ENCODE measurements around the gene KRTAP10-10. TPM values are rescaled to one million over a fixed set of nuclear protein-coding genes. Genes with fewer than 3 reads are reported as not detected.
"Not testable (repeated sequence)": the region's sequence is repeated elsewhere in the genome, so short reads cannot be mapped to it uniquely, and the experiment has no call there.

Gene KRTAP10-10
- polyA plus RNA-seq, 1 donor (not counting 4 experiments of a cell fraction or from before 2014, with no cell fraction given), result not detected

GRCh38 chr21:44601091-44601490, 36.1 kb upstream of the KRTAP10-10 start:
- H3K4me3 ChIP-seq (ENCODE audit: control insufficient read depth in 2 of 3, extremely low read depth in 1 of 3, insufficient read depth in 2 of 3, low read depth in 1 of 3, low read length in 3 of 3); H3K4me2 ChIP-seq (ENCODE audit: control insufficient read depth, extremely low read depth, insufficient read depth, low read depth, low read length); H3K9me3 ChIP-seq (ENCODE audit: control insufficient read depth, low read depth, low read length); H3K27me3 ChIP-seq (ENCODE audit: control insufficient read depth, extremely low read depth, insufficient read depth, low read length); H3K27ac ChIP-seq (ENCODE audit: control insufficient read depth, insufficient read depth, low read length); H3K79me2 ChIP-seq (ENCODE audit: control insufficient read depth, insufficient read depth, low read length); H4K20me1 ChIP-seq (ENCODE audit: control insufficient read depth, extremely low read depth, insufficient read depth, low read length); H3K9ac ChIP-seq (ENCODE audit: control insufficient read depth, extremely low read depth, insufficient read depth, low read length); FAIRE-seq; dilution Hi-C loops (cut with MboI; ENCODE audit: extremely low pct_ligation_motif_present, low sequenced_read_pairs); H3K4me1 ChIP-seq (ENCODE audit: control insufficient read depth, extremely low read depth, insufficient read depth, low read length); H2AFZ ChIP-seq (ENCODE audit: control insufficient read depth, low read length); H3K36me3 ChIP-seq (ENCODE audit: control insufficient read depth in 2 of 2, extremely low read depth in 1 of 2, insufficient read depth in 2 of 2, low read length in 2 of 2); H3K9me1 ChIP-seq (ENCODE audit: control insufficient read depth, extremely low read depth, insufficient read depth, low read length); DNase-seq (ENCODE audit: low read depth, low spot score): not testable (repeated sequence)

- H3K27me3 ChIP-seq (ENCODE audit: control insufficient read depth, extremely low read depth, insufficient read depth, low read length), result peaks cover 2% of the 10 kb centered on the region
These were observed 35.3 kb upstream of the KRTAP10-10 start for GRCh38 chr21:44601596-44602462.

More at GRCh38 chr21:44601596-44602462, 35.3 kb upstream of the KRTAP10-10 start:
- Histone ChIP-seq H3K4me2 (ENCODE audit: control insufficient read depth, extremely low read depth, insufficient read depth, low read depth, low read length) (no peak overlapping the region), H3K27ac (ENCODE audit: control insufficient read depth, insufficient read depth, low read length) (no peak overlapping the region), H2AFZ (ENCODE audit: control insufficient read depth, low read length) (no peak overlapping the region), H3K4me1 (ENCODE audit: control insufficient read depth, extremely low read depth, insufficient read depth, low read length) (peaks cover 2% of the 10 kb centered on the region), H3K9ac (ENCODE audit: control insufficient read depth, extremely low read depth, insufficient read depth, low read length) (no peak overlapping the region), H4K20me1 (ENCODE audit: control insufficient read depth, extremely low read depth, insufficient read depth, low read length) (no peaks in the 10 kb centered on the region), H3K9me3 (ENCODE audit: control insufficient read depth, low read depth, low read length) (no peaks in the 10 kb centered on the region), H3K36me3 (ENCODE audit: control insufficient read depth in 2 of 2, extremely low read depth in 1 of 2, insufficient read depth in 2 of 2, low read length in 2 of 2) (no peaks in the 10 kb centered on the region), H3K79me2 (ENCODE audit: control insufficient read depth, insufficient read depth, low read length) (no peaks in the 10 kb centered on the region), H3K9me1 (ENCODE audit: control insufficient read depth, extremely low read depth, insufficient read depth, low read length) (no peaks in the 10 kb centered on the region), H3K4me3 (ENCODE audit: control insufficient read depth in 2 of 3, extremely low read depth in 1 of 3, insufficient read depth in 2 of 3, low read depth in 1 of 3, low read length in 3 of 3) (no peak overlapping the region)
- FAIRE-seq (no peak), DNase-seq (ENCODE audit: low read depth, low spot score) (no peak)
- dilution Hi-C loops (cut with MboI; ENCODE audit: extremely low pct_ligation_motif_present, low sequenced_read_pairs), result no loop called here
- TF ChIP-seq, protein P1, sequence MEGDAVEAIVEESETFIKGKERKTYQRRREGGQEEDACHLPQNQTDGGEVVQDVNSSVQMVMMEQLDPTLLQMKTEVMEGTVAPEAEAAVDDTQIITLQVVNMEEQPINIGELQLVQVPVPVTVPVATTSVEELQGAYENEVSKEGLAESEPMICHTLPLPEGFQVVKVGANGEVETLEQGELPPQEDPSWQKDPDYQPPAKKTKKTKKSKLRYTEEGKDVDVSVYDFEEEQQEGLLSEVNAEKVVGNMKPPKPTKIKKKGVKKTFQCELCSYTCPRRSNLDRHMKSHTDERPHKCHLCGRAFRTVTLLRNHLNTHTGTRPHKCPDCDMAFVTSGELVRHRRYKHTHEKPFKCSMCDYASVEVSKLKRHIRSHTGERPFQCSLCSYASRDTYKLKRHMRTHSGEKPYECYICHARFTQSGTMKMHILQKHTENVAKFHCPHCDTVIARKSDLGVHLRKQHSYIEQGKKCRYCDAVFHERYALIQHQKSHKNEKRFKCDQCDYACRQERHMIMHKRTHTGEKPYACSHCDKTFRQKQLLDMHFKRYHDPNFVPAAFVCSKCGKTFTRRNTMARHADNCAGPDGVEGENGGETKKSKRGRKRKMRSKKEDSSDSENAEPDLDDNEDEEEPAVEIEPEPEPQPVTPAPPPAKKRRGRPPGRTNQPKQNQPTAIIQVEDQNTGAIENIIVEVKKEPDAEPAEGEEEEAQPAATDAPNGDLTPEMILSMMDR (optimal IDR thresholded peaks at IDR 0.05 in 1 of 3, IDR thresholded peaks at IDR 0.05 in 1 of 3, conservative IDR thresholded peaks at IDR 0.05 in 1 of 3; ENCODE audit: extremely low read depth in 1 of 3, insufficient read depth in 2 of 3, low read length in 3 of 3), result no peak
- TF ChIP-seq EZH2 (IDR thresholded peaks at IDR 0.05; ENCODE audit: low read length), result no peak

Measured in keratinocyte (primary cell).